Measurements from ENCODE around the gene PDCL2. TPM values are rescaled to one million over a fixed set of nuclear protein-coding genes. Genes with fewer than 3 reads are reported as not detected.
"Not testable (repeated sequence)": the region's sequence is repeated elsewhere in the genome, so short reads cannot be mapped to it uniquely, and the experiment has no call there.

Gene PDCL2
- total RNA-seq, 1 donor from 2014 or later, result not detected

DNA sequence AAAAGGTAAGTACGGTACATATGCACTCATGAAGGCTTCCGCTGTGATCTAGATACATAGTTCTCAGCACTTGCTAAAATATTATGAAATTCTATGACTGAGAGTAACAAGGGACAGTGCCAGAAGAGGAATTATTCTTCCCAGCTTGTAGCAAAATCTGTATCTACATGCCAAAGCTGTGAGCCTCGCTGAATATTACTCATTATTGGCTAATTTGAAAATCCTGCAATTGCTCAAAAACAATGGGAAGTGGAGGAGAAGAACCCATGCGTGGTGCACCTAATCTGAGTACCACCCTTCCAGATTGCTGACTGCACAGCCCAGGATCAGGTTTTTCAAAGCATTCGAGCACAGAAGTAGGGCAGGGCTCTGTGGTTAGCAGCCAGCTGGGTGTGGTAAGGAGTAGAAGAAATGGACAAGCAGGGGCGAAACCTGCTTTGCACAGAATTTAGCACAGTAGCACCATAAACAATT lies 17.4 kb upstream of the PDCL2 start:
- no peak overlapping the region for H3K27ac ChIP-seq (replicated peaks)
- no peak for DNase-seq
- no peaks in the 10 kb centered on the region for H3K36me3 ChIP-seq
- H3K9me3 ChIP-seq (replicated peaks), result no peaks in the 10 kb centered on the region
- H3K4me3 ChIP-seq, result no peak overlapping the region
- H3K27me3 ChIP-seq (ENCODE audit: low read depth), result no peaks in the 10 kb centered on the region
- intact Hi-C loops (cut with micrococcal nuclease), result no loop called here
- TF ChIP-seq, protein P1, sequence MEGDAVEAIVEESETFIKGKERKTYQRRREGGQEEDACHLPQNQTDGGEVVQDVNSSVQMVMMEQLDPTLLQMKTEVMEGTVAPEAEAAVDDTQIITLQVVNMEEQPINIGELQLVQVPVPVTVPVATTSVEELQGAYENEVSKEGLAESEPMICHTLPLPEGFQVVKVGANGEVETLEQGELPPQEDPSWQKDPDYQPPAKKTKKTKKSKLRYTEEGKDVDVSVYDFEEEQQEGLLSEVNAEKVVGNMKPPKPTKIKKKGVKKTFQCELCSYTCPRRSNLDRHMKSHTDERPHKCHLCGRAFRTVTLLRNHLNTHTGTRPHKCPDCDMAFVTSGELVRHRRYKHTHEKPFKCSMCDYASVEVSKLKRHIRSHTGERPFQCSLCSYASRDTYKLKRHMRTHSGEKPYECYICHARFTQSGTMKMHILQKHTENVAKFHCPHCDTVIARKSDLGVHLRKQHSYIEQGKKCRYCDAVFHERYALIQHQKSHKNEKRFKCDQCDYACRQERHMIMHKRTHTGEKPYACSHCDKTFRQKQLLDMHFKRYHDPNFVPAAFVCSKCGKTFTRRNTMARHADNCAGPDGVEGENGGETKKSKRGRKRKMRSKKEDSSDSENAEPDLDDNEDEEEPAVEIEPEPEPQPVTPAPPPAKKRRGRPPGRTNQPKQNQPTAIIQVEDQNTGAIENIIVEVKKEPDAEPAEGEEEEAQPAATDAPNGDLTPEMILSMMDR (IDR thresholded peaks at IDR 0.05; ENCODE audit: borderline replicate concordance), result no peak
- no peaks in the 10 kb centered on the region for H3K4me1 ChIP-seq

DNA sequence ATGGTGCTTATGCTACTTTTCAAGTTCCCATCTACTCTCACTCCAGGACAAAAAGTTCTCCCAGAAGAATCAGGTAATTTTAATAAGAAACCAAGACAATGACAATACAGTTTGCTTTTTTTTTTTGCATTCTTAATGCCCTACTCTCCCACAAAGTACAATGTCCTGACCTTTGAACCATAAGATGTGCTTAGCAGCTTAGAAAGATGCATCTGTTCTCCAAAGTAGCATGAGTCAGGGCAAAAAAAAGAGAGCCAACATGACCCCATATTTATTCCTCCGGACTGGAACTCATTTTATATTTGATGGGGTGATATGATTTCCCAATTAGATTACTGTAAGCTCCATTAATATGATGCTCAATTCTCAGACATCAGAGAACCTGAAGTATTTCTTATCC lies 16.5 kb upstream of the PDCL2 start:
- Histone ChIP-seq H3K4me3 (no peak overlapping the region), H3K36me3 (no peaks in the 10 kb centered on the region), H3K27me3 (ENCODE audit: low read depth) (no peaks in the 10 kb centered on the region), H3K27ac (replicated peaks) (no peak overlapping the region), H3K4me1 (no peaks in the 10 kb centered on the region), H3K9me3 (replicated peaks) (no peaks in the 10 kb centered on the region)
- intact Hi-C loops (cut with micrococcal nuclease), result no loop called here
- TF ChIP-seq, protein P1 (IDR thresholded peaks at IDR 0.05; ENCODE audit: borderline replicate concordance), result no peak
- DNase-seq, result no peak

DNA sequence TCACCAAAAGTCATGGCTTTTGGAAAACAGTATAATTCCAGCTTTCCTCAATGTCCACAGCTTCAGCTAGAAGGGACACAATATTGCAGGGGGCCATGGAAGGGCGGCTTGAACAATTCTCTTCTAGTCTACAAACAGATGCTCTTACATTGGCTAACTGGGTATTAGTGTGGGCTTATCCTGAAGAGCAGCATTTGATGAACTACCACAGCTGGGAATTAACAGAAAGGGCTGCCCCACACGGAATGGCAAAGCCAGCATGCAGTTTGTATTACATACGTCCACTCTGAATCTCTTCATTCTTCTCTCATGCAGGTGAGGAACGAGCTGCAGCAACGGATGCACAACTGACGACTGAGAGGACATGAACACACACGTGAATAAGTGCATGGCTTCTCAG lies 13.0 kb upstream of the PDCL2 start:
- no peak for DNase-seq
- no peak overlapping the region for H3K27ac ChIP-seq (replicated peaks)
- intact Hi-C loops (cut with micrococcal nuclease), result no loop called here
- H3K27me3 ChIP-seq (ENCODE audit: low read depth), result no peaks in the 10 kb centered on the region
- H3K9me3 ChIP-seq (replicated peaks), result no peaks in the 10 kb centered on the region
- no peaks in the 10 kb centered on the region for H3K36me3 ChIP-seq
- H3K4me1 ChIP-seq, result no peaks in the 10 kb centered on the region
- TF ChIP-seq, protein P1 (IDR thresholded peaks at IDR 0.05; ENCODE audit: borderline replicate concordance), result no peak
- H3K4me3 ChIP-seq, result no peak overlapping the region

DNA sequence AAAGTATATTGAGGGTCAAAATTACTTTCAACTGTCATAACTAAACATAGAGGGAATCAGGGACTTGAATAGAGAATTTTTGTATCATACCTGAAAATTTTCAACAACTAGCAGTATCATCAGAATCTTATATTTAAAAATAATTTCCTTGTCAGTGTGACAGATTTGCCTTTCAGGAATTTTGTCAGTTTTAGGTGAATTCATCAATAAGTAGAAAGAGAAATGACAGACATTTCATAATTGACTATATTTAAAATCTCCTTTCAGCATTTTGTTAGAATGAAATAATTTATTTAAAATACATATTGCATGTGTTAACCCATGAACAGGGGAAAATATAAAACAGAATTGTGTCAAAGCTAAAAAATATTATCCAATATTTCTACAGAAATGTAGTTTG lies 8.6 kb upstream of the PDCL2 start:
- no peaks in the 10 kb centered on the region for H3K27me3 ChIP-seq (ENCODE audit: low read depth)
- DNase-seq, result no peak
- TF ChIP-seq, protein P1 (IDR thresholded peaks at IDR 0.05; ENCODE audit: borderline replicate concordance), result no peak
- H3K4me1 ChIP-seq, result no peaks in the 10 kb centered on the region
- intact Hi-C loops (cut with micrococcal nuclease), result no loop called here
- peaks cover 6% of the 10 kb centered on the region for H3K9me3 ChIP-seq (replicated peaks)
- H3K4me3 ChIP-seq, result no peak overlapping the region
- H3K36me3 ChIP-seq, result no peaks in the 10 kb centered on the region
- H3K27ac ChIP-seq (replicated peaks), result no peak overlapping the region

DNA sequence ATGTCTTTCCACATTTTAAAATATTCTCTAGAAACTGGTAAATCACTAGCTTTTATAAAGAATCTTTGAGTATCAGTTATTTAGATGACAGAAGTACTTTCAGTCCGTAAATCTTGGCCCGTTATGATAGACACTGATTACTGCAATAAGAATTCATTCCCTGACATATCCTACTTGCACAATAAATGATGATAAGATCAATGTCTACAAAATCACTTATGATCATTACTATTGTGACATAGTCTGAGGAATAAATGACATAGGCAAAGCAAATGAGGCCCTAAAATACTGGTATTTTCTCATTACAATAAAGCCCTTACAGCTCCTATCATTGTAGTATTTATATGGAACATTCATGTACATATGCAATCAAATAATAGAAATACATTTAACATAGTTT lies 6.6 kb upstream of the PDCL2 start:
- Histone ChIP-seq H3K36me3 (no peaks in the 10 kb centered on the region), H3K9me3 (replicated peaks) (peaks cover 6% of the 10 kb centered on the region), H3K27ac (replicated peaks) (no peak overlapping the region), H3K27me3 (ENCODE audit: low read depth) (no peaks in the 10 kb centered on the region), H3K4me1 (no peaks in the 10 kb centered on the region), H3K4me3 (no peak overlapping the region)
- TF ChIP-seq, protein P1 (IDR thresholded peaks at IDR 0.05; ENCODE audit: borderline replicate concordance), result no peak
- intact Hi-C loops (cut with micrococcal nuclease), result no loop called here
- DNase-seq, result no peak

DNA sequence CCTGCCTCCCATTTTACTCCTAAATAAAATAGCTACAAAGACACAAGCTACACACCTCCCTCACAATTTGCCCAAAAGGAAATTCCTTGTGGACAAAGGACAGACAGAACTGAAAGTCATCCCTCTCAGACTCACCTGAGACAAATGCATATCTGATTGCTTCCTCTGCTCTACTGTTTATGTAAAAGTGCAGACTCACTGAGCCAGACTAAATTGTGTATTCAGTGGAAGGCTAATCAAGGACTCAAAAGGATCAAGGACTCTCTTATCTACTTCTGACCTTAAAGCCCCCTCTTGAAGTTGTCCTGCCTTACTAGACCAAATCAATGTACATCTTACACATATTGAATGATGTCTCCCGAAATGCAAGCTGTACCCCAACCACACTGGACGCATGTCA lies 3.9 kb downstream of the PDCL2 start:
- Histone ChIP-seq H3K4me3 (no peak overlapping the region), H3K27me3 (ENCODE audit: low read depth) (no peaks in the 10 kb centered on the region), H3K36me3 (no peaks in the 10 kb centered on the region), H3K9me3 (replicated peaks) (peaks cover 32% of the 10 kb centered on the region), H3K27ac (replicated peaks) (no peak overlapping the region), H3K4me1 (no peaks in the 10 kb centered on the region)
- DNase-seq, result no peak
- intact Hi-C loops (cut with micrococcal nuclease), result no loop called here
- TF ChIP-seq, protein P1 (IDR thresholded peaks at IDR 0.05; ENCODE audit: borderline replicate concordance), result no peak

DNA sequence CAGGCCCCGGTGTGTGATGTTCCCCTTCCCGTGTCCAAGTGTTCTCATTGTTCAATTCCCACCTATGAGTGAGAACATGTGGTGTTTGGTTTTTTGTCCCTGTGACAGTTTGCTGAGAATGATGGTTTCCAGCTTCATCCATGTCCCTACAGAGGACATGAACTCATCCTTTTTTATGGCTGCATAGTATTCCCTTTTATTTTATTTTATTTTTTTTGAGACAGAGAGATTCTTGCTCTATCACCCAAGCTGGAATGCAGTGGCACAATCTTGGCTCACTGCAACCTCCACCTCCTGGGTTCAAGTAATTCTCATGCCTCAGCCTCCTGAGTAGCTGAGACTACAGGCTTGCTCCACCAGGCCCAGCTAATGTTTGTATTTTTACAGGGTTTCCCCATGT lies 9.3 kb downstream of the PDCL2 start:
- H3K9me3 ChIP-seq (replicated peaks), result peaks cover 23% of the 10 kb centered on the region
- H3K4me1 ChIP-seq; DNase-seq; H3K27me3 ChIP-seq (ENCODE audit: low read depth); H3K27ac ChIP-seq (replicated peaks); H3K4me3 ChIP-seq; intact Hi-C loops (cut with micrococcal nuclease); H3K36me3 ChIP-seq: not testable (repeated sequence)
